GM18507 (cell line): ENCODE results near the gene PRCP.

Source experiments
- DNase-seq: peaks from one replicate; pipeline ENCODE4 v3.0.0; 2011; ENCODE audit warnings: low read depth; ENCODE audit not compliant: insufficient read length; ENCODE audit errors: extremely low spot score
- FAIRE-seq: peaks from 2 replicates; lab custom pipeline; 2011; peaks lifted over from hg19 to GRCh38; lab: Jason Lieb, UNC

PRCP gene

DNA sequence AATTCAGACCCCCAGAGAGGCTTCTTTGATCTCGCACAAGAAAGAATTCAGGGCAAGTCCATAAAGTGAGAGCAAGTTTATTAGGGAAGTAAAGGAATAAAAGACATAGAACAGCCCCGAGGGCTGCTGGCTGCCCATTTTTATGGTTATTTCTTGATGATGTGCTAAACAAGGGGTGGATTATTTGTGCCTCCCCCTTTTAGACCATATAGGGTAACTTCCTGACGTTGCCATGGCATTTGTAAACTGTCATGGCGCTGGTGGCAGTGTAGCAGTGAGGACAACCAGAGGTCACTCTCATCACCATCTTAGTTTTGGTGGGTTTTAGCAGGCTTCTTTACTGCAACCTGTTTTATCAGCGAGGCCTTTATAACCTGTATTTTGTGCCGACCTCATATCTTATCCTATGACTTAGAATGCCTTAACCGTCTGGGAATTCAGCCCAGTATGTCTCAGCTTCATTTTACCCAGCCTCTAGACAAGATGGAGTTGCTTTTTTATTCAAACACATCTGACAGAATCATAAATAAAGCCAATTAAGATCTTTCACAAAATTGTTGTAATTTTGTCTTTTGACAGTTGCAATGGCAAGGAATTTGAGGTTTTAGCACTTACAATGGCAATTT is 8.9 kb upstream of the PRCP start:
- FAIRE-seq: no peak
- DNase-seq: no peak

DNA sequence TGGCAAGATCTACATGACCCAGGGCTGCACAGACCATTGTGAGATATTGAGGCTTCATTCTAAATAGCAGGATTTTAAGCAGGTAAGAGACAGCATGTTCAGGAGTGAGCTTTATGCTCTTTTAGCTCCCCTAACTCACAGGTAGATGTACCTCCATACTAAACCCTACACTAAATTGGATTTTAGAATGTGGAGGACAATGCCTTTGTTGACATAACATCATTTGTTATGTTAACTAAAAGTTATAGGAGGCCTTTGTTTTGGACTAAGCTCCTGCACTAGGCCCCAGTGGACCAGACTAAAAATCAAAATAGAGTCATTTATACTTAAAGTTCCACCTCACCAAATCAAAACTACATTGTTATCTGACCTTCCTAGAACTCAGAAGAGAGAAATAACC is 8.1 kb upstream of the PRCP start:
- DNase-seq (no peak), FAIRE-seq (no peak)

DNA sequence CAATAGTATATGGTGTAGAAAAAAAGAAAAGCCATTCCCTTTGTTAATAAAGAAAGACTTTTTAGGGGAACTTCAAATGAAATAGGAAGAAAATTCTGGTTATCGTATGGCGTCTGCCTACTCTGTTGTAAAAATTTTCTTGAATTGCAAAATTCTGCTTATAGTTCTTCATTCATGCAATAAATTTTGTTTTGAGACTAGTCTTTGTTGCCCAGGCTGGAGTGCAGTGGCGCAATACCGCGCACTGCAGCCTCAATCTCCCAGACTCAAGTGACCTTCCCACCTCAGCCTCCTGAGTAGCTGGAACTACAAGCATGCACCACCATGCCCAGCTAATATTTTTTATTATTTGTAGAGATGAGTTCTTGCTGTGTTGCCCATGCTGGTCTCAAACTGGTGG is 7.1 kb upstream of the PRCP start:
- no peak for FAIRE-seq

DNA sequence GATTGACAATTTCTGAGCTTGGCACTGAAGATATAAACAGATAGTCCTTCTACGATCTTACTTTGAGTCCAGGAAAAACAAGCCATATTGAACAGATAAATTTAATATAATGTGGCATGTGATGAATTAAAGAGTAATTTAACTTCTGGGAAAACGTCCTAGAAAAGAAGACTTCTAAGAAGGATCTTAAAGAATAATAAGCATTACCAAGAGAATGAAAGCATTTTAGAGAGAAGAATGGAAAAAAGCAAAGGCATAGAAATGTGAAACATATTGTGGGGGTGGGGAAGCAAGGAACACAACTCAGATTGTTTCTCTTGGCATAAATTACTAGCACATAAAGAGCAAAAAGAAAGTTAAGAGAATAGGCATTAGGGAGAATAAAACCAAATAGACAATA is 6.7 kb upstream of the PRCP start:
- FAIRE-seq (no peak), DNase-seq (no peak)

More for the DNA sequence above, 7.1 kb upstream of the PRCP start:
- no peak for DNase-seq

DNA sequence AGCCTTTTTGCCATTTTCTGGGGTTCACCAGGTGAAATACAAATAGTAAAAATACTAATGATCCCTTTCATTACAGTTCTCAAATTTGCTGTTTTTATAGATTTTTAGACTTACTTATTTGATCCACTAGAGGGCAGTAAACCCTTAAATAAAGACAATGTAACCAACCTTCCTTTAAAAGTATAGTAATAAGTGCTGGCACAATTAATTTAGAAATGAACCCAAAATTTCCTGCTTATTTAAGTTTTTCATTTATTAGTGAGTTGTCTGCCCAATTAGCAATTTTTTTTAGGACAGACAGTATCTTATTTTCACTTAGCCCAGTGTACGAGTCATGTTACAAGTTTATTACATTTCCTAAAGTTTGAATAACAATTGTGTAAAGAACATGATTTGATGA is 6.0 kb upstream of the PRCP start:
- no peak for FAIRE-seq
- DNase-seq: no peak

DNA sequence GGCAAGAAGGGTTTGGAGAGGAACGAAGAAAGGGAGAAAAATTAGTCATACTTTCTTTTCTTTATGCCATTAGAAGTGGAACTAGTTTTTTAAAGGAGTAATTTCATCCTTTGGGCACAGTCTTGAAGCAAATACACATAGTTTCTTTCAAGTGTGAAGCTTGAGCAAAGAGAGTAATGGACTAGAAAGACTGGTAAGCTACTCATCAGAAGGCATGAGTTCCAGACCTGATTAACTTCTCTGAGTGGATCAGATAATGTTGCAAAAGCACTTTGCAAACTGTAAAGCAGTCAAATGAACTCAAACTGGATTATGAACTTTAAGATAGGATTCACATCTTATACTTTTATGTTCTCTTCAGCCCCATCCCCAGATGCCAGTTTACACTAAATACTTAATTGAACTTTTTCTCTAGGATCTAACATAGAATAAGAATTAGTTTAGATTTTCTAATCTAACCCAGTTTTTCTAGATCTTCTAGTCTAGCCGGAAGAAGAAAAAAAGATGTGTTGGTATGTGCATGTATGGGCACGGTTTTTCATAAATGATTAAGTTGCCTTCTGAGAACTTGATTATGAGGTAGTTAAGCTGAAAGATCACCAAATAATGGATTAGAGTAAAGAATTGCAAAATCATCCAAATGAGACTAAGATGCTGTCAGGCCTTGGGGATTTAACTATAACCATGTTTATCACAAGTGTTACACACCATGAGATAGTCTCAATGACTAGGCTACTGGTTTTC is 3.8 kb upstream of the PRCP start:
- FAIRE-seq: no peak
- DNase-seq: no peak

DNA sequence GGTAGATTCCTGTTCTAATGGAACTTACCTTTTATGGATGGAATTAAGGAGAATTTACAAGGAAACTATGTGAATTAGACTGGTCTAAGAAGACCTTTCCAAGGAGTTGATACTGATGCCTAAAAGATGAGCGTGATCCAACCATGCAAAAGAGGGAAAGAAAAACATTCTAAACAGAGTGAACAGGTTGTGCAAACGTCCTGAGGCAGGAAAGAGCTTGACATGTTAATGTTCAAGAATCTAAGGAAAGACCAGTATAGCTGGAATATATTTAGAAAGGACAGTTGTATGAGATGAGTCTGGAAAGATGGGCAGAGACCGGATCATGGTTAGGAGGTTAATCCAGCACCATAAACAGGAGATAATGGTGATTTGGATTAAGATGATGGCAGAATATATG is 2.6 kb upstream of the PRCP start:
- FAIRE-seq (no peak), DNase-seq (no peak)

DNA sequence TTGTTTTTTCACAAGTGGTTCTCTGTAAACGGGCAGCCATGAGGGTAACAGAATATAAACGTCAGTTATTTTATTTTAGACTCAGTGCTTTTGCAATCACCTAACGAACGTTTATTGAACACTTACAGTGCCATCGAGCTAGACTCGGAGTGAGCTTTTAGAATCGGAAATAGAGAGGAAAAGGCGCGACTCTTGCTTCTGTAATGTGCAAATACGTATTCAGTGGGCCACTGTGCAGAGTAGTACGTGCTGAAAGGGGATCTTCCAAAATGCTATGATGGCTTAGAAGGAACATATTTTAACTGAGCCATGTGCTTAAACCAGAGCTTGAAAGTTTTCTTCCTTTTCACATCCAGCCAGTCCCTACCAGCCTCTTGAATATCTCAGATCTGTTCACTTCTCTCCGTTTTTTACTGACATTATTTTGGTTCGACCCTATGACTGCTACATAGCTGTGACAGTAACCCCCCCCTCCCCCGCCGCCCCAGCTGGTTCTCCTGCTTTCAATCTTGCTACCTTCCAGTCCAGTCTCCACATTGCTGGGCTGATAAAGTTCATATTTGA is 1.8 kb upstream of the PRCP start:
- no peak for FAIRE-seq
- no peak for DNase-seq

DNA sequence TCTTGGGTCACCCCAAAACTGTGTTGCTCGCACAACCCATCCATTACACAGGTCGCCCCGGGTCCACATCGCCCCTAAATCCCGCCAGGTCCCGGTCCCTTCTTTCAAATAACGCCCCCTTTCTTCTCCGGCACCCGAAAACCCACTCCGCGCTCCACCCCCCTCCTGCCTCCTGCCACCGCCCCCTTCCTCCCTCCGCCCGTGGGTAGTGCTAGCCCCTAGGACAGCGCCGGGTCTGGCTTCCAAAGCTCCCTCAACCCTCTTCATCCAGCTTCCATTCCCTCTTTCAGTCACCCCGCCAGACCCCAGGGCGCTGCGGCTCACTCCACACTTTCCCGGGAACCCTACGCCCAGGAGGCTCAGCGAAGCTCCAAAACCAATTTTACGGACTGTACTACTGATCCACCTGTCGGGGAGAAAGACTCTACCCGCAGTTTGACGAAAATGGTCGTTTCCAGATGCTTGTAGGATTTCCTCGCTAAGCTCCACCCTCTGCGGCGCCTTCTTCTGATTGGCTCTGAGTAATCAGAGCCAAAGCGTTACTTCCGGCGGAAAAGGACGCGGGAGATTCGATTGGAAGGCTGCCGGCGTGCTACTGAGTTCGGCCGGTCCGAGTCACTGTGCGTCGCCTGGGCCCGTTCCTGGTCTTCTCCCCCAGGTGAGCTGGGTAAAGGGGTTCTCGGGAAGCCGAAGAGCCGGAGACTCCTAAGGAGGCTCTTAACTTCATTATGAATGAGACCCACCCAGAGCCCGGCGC is 1.1 kb upstream of the PRCP start, which contains the start of gene DDIAS:
TSS of gene DDIAS (plus strand) at position 572 of the 757 bp plus-strand sequence. CDS start 13,003 bp downstream, outside the sequence.
- FAIRE-seq (peak; percentile 97), DNase-seq (peak; percentile 76)

DNA sequence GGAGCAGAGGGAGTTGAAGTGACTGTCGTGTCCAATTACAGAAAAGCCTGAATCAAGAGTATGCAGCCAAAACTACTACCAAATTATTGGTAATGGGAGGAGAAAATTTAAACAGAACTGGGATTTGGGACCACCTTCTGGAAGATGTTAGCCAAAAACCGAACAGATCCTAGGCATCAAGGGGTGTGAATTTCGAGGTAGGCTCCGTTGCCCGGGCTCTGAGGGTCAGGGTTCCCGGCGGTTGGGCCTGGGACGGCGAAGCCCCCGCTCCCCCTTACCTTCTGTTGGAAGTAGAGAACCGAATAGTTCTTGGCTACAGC is 313 bp downstream of the PRCP start:
- DNase-seq: no peak
- FAIRE-seq: no peak

DNA sequence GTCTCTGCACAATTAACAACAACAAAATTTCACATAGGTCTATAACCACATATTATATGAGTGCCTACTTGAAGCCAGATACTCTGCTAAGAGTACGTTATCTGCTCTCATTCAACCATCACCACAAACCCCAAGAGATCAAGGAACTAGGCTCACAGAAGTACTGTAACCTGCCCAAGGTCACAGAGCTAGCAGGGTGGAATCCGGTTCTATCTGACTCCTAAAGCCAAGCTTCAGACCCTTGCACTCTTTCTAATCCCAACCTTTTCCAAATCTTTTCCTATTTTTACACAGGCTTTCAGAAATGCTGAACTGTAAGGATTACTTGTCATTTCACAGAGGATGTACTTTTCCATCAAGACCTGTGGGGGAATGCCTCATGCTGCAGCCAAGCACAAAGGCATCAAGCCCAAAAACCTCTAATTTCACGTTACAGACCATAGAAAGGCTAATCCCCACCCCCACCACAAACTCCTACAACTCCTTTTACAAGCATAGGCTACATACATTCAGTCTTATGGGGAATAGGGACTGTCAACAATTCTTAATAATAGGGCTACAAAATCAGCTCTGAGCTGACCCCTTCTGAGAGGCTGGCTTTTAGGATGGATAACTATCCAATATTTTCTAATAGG is 927 bp downstream of the PRCP start:
- FAIRE-seq (no peak), DNase-seq (no peak)

DNA sequence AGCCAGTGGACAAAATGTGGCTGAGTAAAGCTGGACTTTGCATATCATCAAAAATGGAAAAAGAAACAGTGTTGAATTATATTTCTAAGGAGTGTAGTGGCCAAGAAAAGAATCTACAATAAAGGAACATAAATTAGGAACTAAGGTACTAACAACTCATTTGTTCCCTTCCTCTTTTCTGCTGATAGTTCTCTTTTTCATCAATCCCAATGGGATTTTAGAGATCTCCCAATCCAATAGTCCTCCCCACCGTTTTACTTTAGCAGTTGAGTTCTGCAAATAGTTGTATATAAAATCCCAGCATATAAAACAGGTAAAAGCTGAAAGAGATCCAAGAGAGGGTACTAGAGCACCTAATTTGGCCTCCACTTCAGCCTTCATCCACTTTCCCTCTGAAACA is 2.0 kb downstream of the PRCP start:
- DNase-seq (no peak), FAIRE-seq (no peak)

DNA sequence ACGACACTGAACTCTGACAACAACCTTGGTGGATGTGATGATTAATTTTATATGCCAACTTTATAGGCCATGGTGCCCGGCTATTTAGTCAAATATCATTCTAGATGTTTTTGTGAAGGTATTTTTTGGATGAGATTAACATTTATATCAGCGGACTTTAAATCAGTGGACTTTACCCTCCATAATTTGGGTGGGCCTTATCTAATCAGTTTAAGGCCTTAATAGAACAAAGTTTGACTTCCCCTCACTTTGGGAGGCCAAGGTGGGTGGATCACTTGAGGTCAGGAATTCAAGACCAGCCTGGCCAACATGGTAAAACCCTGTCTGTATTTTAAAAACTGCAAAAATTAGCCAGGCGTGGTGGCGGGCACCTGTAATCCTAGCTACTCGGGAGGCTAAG is 4.0 kb downstream of the PRCP start:
- no peak for DNase-seq
- no peak for FAIRE-seq

DNA sequence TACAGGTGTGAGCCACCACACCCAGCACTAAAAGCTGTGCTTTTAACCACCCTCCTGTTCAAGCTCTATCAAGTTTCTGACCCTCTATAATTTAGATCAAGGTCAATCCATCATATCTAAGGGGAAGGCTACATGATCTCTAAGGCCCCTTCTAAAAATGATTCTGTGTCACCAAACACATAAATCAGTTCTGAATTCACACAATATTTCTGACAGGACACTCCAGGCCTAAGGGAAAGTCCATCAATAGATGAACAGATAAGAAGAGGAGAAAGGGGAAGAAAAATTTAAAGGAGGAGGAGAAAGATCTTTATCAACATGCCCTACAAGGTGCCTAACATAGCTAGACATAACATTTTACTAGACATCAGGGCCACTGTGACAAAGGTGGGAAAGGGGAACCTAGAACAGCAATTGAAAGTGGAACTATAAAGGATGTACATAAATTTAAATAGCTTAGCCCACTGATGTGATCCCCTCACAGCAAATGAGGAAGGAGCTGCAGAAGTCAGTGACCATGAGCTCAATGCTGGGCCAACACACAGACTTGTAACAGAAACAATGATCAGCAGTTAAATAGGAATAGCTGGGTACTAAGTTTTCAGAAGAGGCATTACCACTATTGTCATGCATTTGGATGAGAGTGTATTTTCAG is 4.7 kb downstream of the PRCP start:
- no peak for DNase-seq
- peak; percentile 35 for FAIRE-seq

DNA sequence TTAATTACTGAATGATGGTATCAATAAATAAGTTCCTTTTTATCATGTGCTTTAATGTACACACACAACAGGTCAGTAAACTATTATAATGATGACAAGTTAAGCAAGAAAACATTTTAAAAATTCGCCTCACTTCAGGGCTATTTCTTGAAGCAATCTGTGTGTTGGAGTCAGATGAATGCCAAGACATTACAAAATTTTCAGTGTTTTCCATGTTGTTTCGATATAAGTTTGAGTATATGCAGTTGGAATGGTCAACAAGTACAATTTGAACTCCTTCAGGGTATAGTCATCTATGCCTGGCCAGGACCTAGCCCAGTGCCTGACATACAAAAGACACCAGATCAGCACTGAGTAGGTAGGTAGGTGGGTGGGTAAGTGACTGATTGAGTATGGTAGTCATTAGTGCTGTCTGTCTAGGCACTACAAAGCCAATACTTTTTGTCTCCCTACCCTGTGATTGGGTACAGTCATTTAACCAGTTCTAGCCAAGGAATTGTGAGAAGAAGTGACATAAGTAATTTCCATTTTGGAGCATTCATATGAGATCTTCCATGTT is 7.5 kb downstream of the PRCP start:
- DNase-seq: no peak
- FAIRE-seq: no peak

DNA sequence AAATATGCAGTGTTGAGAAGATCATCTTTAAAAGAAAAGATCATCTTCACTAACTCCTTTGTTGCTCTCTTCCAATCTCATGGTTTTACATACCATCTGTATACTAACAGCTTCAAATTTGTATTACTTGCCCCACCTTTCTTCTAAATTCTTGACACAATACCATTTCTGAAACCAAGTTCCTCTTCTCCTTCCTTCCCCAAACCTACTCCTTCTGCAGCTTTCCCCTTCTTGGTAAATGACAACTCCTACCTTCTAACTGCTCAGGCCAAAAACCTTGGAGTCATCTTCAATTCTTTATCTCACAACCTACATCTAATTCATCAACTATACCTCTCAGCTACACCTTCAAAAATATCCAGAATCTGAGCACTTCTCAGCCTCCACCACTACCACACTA is 9.3 kb downstream of the PRCP start:
- no peak for FAIRE-seq
- DNase-seq: no peak

DNA sequence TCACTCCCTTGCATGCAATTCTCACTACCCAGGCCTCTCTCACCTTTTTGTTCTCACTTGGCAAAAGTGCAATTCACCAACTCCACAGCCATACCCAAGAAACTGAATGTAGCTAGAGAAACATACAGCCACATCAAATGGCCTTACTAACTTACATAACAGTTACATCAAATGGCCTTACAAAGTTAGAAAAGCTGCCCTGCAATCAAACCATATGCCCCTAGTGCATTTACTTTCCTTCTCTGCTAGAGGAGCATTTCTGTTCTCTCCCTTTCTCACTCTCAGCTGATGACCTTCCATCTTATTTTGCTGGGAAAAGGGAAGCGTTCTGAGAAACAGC is 10.3 kb downstream of the PRCP start:
- DNase-seq (no peak), FAIRE-seq (no peak)

DNA sequence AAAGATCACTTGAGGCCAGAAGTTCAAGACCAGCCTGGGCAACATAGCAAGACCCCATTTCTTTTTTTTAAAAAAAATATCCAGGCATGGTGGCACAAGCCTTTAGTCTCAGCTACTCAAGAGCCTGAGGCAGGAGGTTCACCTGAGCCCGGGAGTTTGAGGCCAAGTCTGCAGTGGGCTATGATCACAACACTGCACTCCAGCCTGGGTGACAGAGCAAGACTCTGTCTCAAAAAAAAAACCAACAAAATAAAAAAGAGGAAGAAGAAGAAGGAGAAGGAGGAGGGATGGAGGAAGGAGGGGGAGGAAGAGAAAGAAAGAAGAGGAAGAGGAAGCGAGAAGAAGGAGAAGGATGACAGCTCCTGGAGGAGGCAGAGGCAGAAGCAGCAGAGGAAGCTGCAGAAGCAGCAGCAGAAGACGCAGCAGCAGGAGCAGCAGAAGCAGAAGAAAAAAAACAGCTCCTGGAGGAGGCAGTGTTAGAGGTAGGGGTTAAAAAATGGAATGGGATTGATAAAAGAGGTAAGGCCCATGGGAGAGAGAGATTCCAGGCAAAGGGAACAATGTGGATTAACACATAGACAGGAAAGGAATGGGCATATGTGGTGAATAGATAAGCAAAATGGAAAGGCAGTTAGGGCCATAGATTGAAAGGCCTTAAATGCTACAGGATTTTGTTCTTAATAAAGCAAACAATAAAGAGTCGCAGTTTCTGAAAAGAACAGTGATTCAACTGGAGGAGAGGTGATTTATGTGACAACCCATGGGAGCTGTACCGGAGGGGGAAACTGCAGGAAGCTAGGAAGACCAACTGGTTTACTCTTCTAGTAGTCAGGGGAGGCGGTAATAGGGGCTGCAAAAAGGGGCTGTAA is 10.9 kb downstream of the PRCP start:
- DNase-seq: no peak

DNA sequence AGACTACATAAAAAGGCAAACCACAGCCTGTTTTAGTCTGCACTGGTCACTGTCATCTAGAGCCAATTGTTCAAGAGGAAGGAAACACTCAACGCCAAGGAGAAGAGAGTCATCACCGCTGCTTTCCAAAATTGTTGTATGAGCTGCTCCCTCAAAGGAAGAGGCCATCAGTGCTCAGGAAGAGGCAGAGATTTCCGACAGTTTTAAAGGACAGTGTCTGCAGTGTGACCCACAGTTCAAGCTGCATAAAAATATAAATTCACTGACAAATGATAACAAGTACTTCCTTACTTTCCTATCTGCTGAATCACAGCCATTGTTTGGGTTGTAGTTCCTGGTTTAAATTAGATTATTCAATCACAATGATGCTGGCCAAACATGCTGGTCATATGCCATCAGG is 16.4 kb downstream of the PRCP start:
- FAIRE-seq (no peak), DNase-seq (no peak)

More for the DNA sequence above, 10.9 kb downstream of the PRCP start:
- FAIRE-seq: no peak
